Measurements from ENCODE around the gene IPPK. TPM values are rescaled to one million over a fixed set of nuclear protein-coding genes. Genes with fewer than 3 reads are reported as not detected.
A peak's percentile ranks its signal among the peaks of the same experiment; 100 is the strongest.

Gene IPPK
- total and polyA plus RNA-seq, 2 donors (not counting 1 experiment from before 2014, with no cell fraction given) = 11.1 to 16.4 TPM

- Histone ChIP-seq H4K20me1 (ENCODE audit: control insufficient read depth, extremely low read depth, insufficient read depth, low read length) (no peaks in the 10 kb centered on the region), H3K79me2 (ENCODE audit: control insufficient read depth, insufficient read depth, low read length) (no peaks in the 10 kb centered on the region), H3K4me1 (ENCODE audit: control insufficient read depth, extremely low read depth, insufficient read depth, low read length) (peaks cover 23% of the 10 kb centered on the region), H3K9ac (ENCODE audit: insufficient read depth, low read length) (peak overlapping the region; percentile 18), H3K4me2 (ENCODE audit: extremely low read depth, insufficient read depth, low read length) (no peak overlapping the region), H3K4me3 (replicated peaks in 1 of 4; ENCODE audit: control extremely low read depth in 1 of 4, insufficient read depth in 1 of 4, low read depth in 3 of 4, low read length in 4 of 4) (no peak overlapping the region), H3K9me3 (ENCODE audit: control insufficient read depth, insufficient read depth, low read depth, low read length) (no peaks in the 10 kb centered on the region), H3K36me3 (ENCODE audit: control insufficient read depth, insufficient read depth, low read length) (peaks cover 12% of the 10 kb centered on the region), H3K27ac (ENCODE audit: insufficient read depth, low read length) (peak overlapping the region; percentile 30), H3K27me3 (ENCODE audit: control insufficient read depth, insufficient read depth, low read length) (no peaks in the 10 kb centered on the region), H2AFZ (ENCODE audit: low read length) (no peak overlapping the region)
- TF ChIP-seq EZH2 (IDR thresholded peaks at IDR 0.05; ENCODE audit: low read length, missing control alignments) = no peak
- no peak for TF ChIP-seq CTCF (conservative IDR thresholded peaks at IDR 0.05 in 1 of 2, IDR thresholded peaks at IDR 0.05 in 1 of 2; ENCODE audit: low read depth in 1 of 2, low read length in 2 of 2)
- DNase-seq (ENCODE audit: low read depth in 2 of 2) = peak in 1 of 2 donors; percentile 39
Measured at GRCh38 chr9:92608909-92609445, 61.0 kb downstream of the IPPK start.

- Histone ChIP-seq H4K20me1 (ENCODE audit: control insufficient read depth, extremely low read depth, insufficient read depth, low read length) (no peaks in the 10 kb centered on the region), H2AFZ (ENCODE audit: low read length) (no peak overlapping the region), H3K79me2 (ENCODE audit: control insufficient read depth, insufficient read depth, low read length) (no peaks in the 10 kb centered on the region), H3K9me3 (ENCODE audit: control insufficient read depth, insufficient read depth, low read depth, low read length) (no peaks in the 10 kb centered on the region), H3K9ac (ENCODE audit: insufficient read depth, low read length) (no peak overlapping the region), H3K4me1 (ENCODE audit: control insufficient read depth, extremely low read depth, insufficient read depth, low read length) (peaks cover 23% of the 10 kb centered on the region), H3K36me3 (ENCODE audit: control insufficient read depth, insufficient read depth, low read length) (peaks cover 9% of the 10 kb centered on the region), H3K27me3 (ENCODE audit: control insufficient read depth, insufficient read depth, low read length) (no peaks in the 10 kb centered on the region), H3K27ac (ENCODE audit: insufficient read depth, low read length) (peak overlapping the region; percentile 49), H3K4me2 (ENCODE audit: extremely low read depth, insufficient read depth, low read length) (peak overlapping the region; percentile 28), H3K4me3 (replicated peaks in 1 of 4; ENCODE audit: control extremely low read depth in 1 of 4, insufficient read depth in 1 of 4, low read depth in 3 of 4, low read length in 4 of 4) (no peak overlapping the region)
- peak in 1 of 2 donors; percentile 64 for DNase-seq (ENCODE audit: low read depth in 2 of 2)
- no peak for TF ChIP-seq EZH2 (IDR thresholded peaks at IDR 0.05; ENCODE audit: low read length, missing control alignments)
- TF ChIP-seq CTCF (conservative IDR thresholded peaks at IDR 0.05 in 1 of 2, IDR thresholded peaks at IDR 0.05 in 1 of 2; ENCODE audit: low read depth in 1 of 2, low read length in 2 of 2) = no peak
Measured at GRCh38 chr9:92608241-92608908, 61.6 kb downstream of the IPPK start.

DNA sequence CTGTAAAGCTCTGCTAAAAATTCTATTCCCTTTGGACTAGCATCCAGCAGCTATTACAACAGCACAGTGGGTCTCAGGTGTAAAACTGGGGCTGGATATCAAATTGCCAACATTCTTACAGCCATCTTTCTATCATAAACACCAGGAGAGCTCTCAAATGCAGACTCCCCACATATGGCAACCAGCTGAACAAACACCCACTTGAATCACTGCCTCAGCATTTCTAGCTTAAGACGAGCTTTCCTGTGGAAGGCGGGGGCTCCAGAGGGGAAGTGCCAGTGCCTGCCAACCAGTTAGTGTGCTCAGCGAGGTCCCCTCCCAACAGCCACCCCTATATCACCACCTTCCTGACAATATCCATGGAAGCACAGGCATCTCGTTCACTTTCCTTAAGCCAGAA is 62.2 kb downstream of the IPPK start:
- DNase-seq (ENCODE audit: low read depth in 2 of 2) = peak; percentile 81 to 90
- Histone ChIP-seq H2AFZ (ENCODE audit: low read length) (no peak overlapping the region), H3K27me3 (ENCODE audit: control insufficient read depth, insufficient read depth, low read length) (no peaks in the 10 kb centered on the region), H3K27ac (ENCODE audit: insufficient read depth, low read length) (peak overlapping the region; percentile 49), H3K4me2 (ENCODE audit: extremely low read depth, insufficient read depth, low read length) (peak overlapping the region; percentile 32), H3K9ac (ENCODE audit: insufficient read depth, low read length) (no peak overlapping the region), H3K9me3 (ENCODE audit: control insufficient read depth, insufficient read depth, low read depth, low read length) (no peaks in the 10 kb centered on the region), H3K36me3 (ENCODE audit: control insufficient read depth, insufficient read depth, low read length) (peaks cover 6% of the 10 kb centered on the region), H3K4me1 (ENCODE audit: control insufficient read depth, extremely low read depth, insufficient read depth, low read length) (peaks cover 23% of the 10 kb centered on the region), H3K4me3 (replicated peaks in 1 of 4; ENCODE audit: control extremely low read depth in 1 of 4, insufficient read depth in 1 of 4, low read depth in 3 of 4, low read length in 4 of 4) (no peak overlapping the region), H3K79me2 (ENCODE audit: control insufficient read depth, insufficient read depth, low read length) (no peaks in the 10 kb centered on the region), H4K20me1 (ENCODE audit: control insufficient read depth, extremely low read depth, insufficient read depth, low read length) (no peaks in the 10 kb centered on the region)
- TF ChIP-seq EZH2 (IDR thresholded peaks at IDR 0.05; ENCODE audit: low read length, missing control alignments) = no peak
- TF ChIP-seq CTCF (conservative IDR thresholded peaks at IDR 0.05 in 1 of 2, IDR thresholded peaks at IDR 0.05 in 1 of 2; ENCODE audit: low read depth in 1 of 2, low read length in 2 of 2) = no peak

Data from fibroblast of lung (primary cell).